ENCODE measurements around the gene H19. TPM values are rescaled to one million over a fixed set of nuclear protein-coding genes. Genes with fewer than 3 reads are reported as not detected.

The H19 gene
- total RNA-seq (over 10,000 TPM in 1 of 4 donors, 1,000 to 10,000 TPM in 3; 2,069 to 10,740 (median 4,409) TPM), polyA plus RNA-seq (1,000 to 10,000 TPM; 1,446 to 5,104 (median 4,933) TPM)
- long read RNA-seq, donor 1, transcript H19-207 (3 exons, 489 nt) = minor isoform, 10 of 338 reads
- long read RNA-seq, donor 1, transcript H19-202 (5 exons, 2,281 nt) = minor isoform, 19 of 338 reads
- long read RNA-seq, donor 1, transcript H19-203 (5 exons, 2,348 nt) = major isoform, 265 of 338 reads
- long read RNA-seq, donor 1, transcript H19-204 (4 exons, 1,090 nt) = minor isoform, 8 of 338 reads
- long read RNA-seq, donor 1, partial matches to known transcripts = 22 of 338 reads
- long read RNA-seq, donor 1, other reads (novel, unspliced or antisense) = 3 of 338 reads
- long read RNA-seq, donor 2, transcript H19-211 (4 exons, 592 nt) = minor isoform, 6 of 295 reads
- long read RNA-seq, donor 2, transcript H19-204 (4 exons, 1,090 nt) = minor isoform, 6 of 295 reads
- long read RNA-seq, donor 2, transcript H19-203 (5 exons, 2,348 nt) = major isoform, 247 of 295 reads
- long read RNA-seq, donor 2, transcript H19-202 (5 exons, 2,281 nt) = minor isoform, 15 of 295 reads
- long read RNA-seq, donor 2, partial matches to known transcripts = 6 of 295 reads
- long read RNA-seq, donor 2, other reads (novel, unspliced or antisense) = 7 of 295 reads

GRCh38 chr11:1997755-1998154 is at the start of gene H19:
Gene H19 (minus strand): TSS chr11:1997842.
- DNase-seq = no peak
- Histone ChIP-seq H3K4me1 (no peaks in the 10 kb centered on the region), H3K27ac (no peak within 1 kb of the TSS), H3K9me3 (no peaks in the 10 kb centered on the region), H3K36me3 (ENCODE audit: insufficient read depth in 1 of 2, low read depth in 1 of 2) (no peaks in the 10 kb centered on the region), H3K4me3 (no peak within 1 kb of the TSS), H3K27me3 (ENCODE audit: insufficient read depth in 3 of 3, low read length in 2 of 3) (no peaks in the 10 kb centered on the region)
- ATAC-seq = peak; percentile 66 to 72 (median 68)
- no peak for TF ChIP-seq CTCF (IDR thresholded peaks at IDR 0.05)
- no CpG with 5 or more reads among the region's 14 CpGs for WGBS, 3 donors
- intact Hi-C loops (cut with DNase I) = no loop called here

- intact Hi-C loops (cut with DNase I) = no loop called here
- ATAC-seq (no peak), DNase-seq (no peak)
- Histone ChIP-seq H3K27me3 (ENCODE audit: insufficient read depth in 3 of 3, low read length in 2 of 3) (peaks cover 0 to 23% (median 0%) of the 10 kb centered on the region in 3 donors), H3K4me3 (no peak overlapping the region), H3K27ac (no peak overlapping the region), H3K9me3 (no peaks in the 10 kb centered on the region), H3K4me1 (no peaks in the 10 kb centered on the region), H3K36me3 (ENCODE audit: insufficient read depth in 1 of 2, low read depth in 1 of 2) (no peaks in the 10 kb centered on the region)
- 83 to 91% (median 86%) methylated on average over 2 of the region's 2 CpGs for WGBS, 3 donors
- no peak for TF ChIP-seq CTCF (IDR thresholded peaks at IDR 0.05)
Observed at GRCh38 chr11:2041963-2042362, 44.3 kb upstream of the H19 start.

GRCh38 chr11:2041153-2041552 is 43.5 kb upstream of the H19 start:
- intact Hi-C loops (cut with DNase I) = no loop called here
- no peak for TF ChIP-seq CTCF (IDR thresholded peaks at IDR 0.05)
- H3K9me3 ChIP-seq = no peaks in the 10 kb centered on the region
- WGBS, 3 donors = no CpG with 5 or more reads among the region's 7 CpGs
- no peak for ATAC-seq
- DNase-seq = no peak
- H3K36me3 ChIP-seq (ENCODE audit: insufficient read depth in 1 of 2, low read depth in 1 of 2) = no peaks in the 10 kb centered on the region
- no peak overlapping the region for H3K4me3 ChIP-seq
- H3K27me3 ChIP-seq (ENCODE audit: insufficient read depth in 3 of 3, low read length in 2 of 3) = peaks cover 0 to 15% (median 0%) of the 10 kb centered on the region in 3 donors
- H3K4me1 ChIP-seq = no peaks in the 10 kb centered on the region
- H3K27ac ChIP-seq = no peak overlapping the region

GRCh38 chr11:2039198-2039759 is 41.6 kb upstream of the H19 start:
- H3K27ac ChIP-seq = no peak overlapping the region
- ATAC-seq (peak; percentile 60 to 84 (median 75)), DNase-seq (no peak)
- peaks cover 0 to 4% (median 0%) of the 10 kb centered on the region in 3 donors for H3K27me3 ChIP-seq (ENCODE audit: insufficient read depth in 3 of 3, low read length in 2 of 3)
- no peak overlapping the region for H3K4me3 ChIP-seq
- intact Hi-C loops (cut with DNase I) = no loop called here
- no CpG with 5 or more reads among the region's 20 CpGs for WGBS, 3 donors
- no peaks in the 10 kb centered on the region for H3K4me1 ChIP-seq
- no peak for TF ChIP-seq CTCF (IDR thresholded peaks at IDR 0.05)
- H3K9me3 ChIP-seq = no peaks in the 10 kb centered on the region
- no peaks in the 10 kb centered on the region for H3K36me3 ChIP-seq (ENCODE audit: insufficient read depth in 1 of 2, low read depth in 1 of 2)

Data from psoas muscle (tissue), 8 donors.